K562 (cell line): ENCODE data around the gene VPS13C. TPM values are rescaled to one million over a fixed set of nuclear protein-coding genes. Genes with fewer than 3 reads are reported as not detected.

Experiments used
- ATAC-seq: fragments of 200-7000 bp; cut with Tn5 transposase; 3 replicates; pipeline ENCODE4 v1.9.1; 2020; ENCODE audit warnings: moderate library complexity
- BruUV-seq: library from RNA; stranded (reverse); fragments of 400-500 nt; replicated peaks from 2 replicates; lab custom pipeline; 2021; lab: Mats Ljungman, UMichigan
- CTCF ChIA-PET: fragments of 300-600 bp; formaldehyde crosslinking; extraction: SDS; loops from one replicate; lab custom pipeline; 2021; ENCODE audit warnings: low intra/inter-chr PET ratio; lab: Yijun Ruan, JAX
- POLR2A ChIA-PET: fragments of 300-600, 350-650 bp; sonication (Branson Sonifier 250); formaldehyde crosslinking; extraction: SDS; loops from one replicate; lab custom pipeline; 2021; ENCODE audit warnings: antibody characterized with exemption, inconsistent platforms; lab: Yijun Ruan, JAX
- DNase-seq, 4 experiments: peaks; one replicate each; pipeline versions ENCODE4 v3.0.0 to v3.0.0-alpha.2; 2011 to 2018; ENCODE audit warnings: low spot score in 3 of 4, mixed read lengths in 3 of 4; ENCODE audit errors: extremely low read depth in 1 of 4
- FAIRE-seq: peaks from 2 replicates; lab custom pipeline; 2011; peaks lifted over from hg19 to GRCh38; lab: Jason Lieb, UNC
- H2AFZ ChIP-seq: 2 replicates; pipeline ENCODE4 v1.6.0; 2011; ENCODE audit warnings: low read depth, low read length, control low read depth, inconsistent platforms
- H3K27ac ChIP-seq: fragments of 200-600 bp; 3 replicates; pipeline ENCODE4 v1.8.0; 2011; ENCODE audit warnings: low read depth, mild to moderate bottlenecking, control low read depth, inconsistent platforms, low read length, moderate library complexity, mixed read lengths; ENCODE audit errors: extremely low read depth
- H3K27me3 ChIP-seq, 2 experiments: fragments of 300-600 bp in 1 of 2; 2 replicates in 1 of 2; 3 replicates in 1 of 2; pipeline versions ENCODE4 v1.6.0 to v1.8.0; 2011; ENCODE audit warnings: inconsistent platforms in 2 of 2, low read length in 2 of 2, mild to moderate bottlenecking in 1 of 2, mixed read lengths in 1 of 2, moderate library complexity in 1 of 2; ENCODE audit not compliant: control insufficient read depth in 2 of 2, insufficient read depth in 2 of 2
- H3K36me3 ChIP-seq: fragments of 300-600 bp; 3 replicates; pipeline ENCODE4 v1.8.0; 2011; ENCODE audit warnings: mild to moderate bottlenecking, low read length, inconsistent platforms; ENCODE audit not compliant: control insufficient read depth, insufficient read depth
- H3K4me1 ChIP-seq, 2 experiments: fragments of 200-600 bp in 1 of 2; replicated peaks in 1 of 2; 2 replicates in 1 of 2; 3 replicates in 1 of 2; pipeline versions ENCODE4 v1.5.1 to v1.8.0; 2011; ENCODE audit warnings: inconsistent platforms in 2 of 2, low read length in 2 of 2, mild to moderate bottlenecking in 1 of 2, mixed read lengths in 1 of 2, moderate library complexity in 1 of 2; ENCODE audit not compliant: control insufficient read depth in 2 of 2, insufficient read depth in 2 of 2
- H3K4me2 ChIP-seq: 2 replicates; pipeline ENCODE4 v1.6.1; 2011; ENCODE audit warnings: low read length, control low read depth, inconsistent platforms, mixed read lengths; ENCODE audit not compliant: insufficient read depth
- H3K4me3 ChIP-seq: fragments of 200-600 bp; sonication (generic), shearing (Covaris generic); 2 replicates; pipeline ENCODE4 v1.5.1; 2016; ENCODE audit warnings: control low read depth, inconsistent platforms
- H3K79me2 ChIP-seq: fragments of 200-600 bp; 3 replicates; pipeline ENCODE4 v1.8.0; 2011; ENCODE audit warnings: low read length, inconsistent platforms; ENCODE audit not compliant: control insufficient read depth, insufficient read depth
- H3K9ac ChIP-seq, 2 experiments: 2 replicates each; pipeline versions ENCODE4 v1.6.0 to v1.6.1; 2011; ENCODE audit warnings: low read depth in 2 of 2, low read length in 2 of 2, control low read depth in 1 of 2, inconsistent platforms in 1 of 2, mild to moderate bottlenecking in 1 of 2, mixed read lengths in 1 of 2; ENCODE audit not compliant: insufficient read depth in 1 of 2
- H3K9me1 ChIP-seq: one replicate; pipeline ENCODE4 v1.6.0; 2011; ENCODE audit warnings: inconsistent platforms, mild to moderate bottlenecking, low read length, moderate library complexity; ENCODE audit not compliant: control insufficient read depth, insufficient read depth
- H3K9me3 ChIP-seq: replicated peaks from 2 replicates; pipeline ENCODE4 v1.5.1; 2011; ENCODE audit warnings: low read depth, low read length, inconsistent platforms; ENCODE audit not compliant: control insufficient read depth, insufficient read depth
- H4K20me1 ChIP-seq: replicated peaks from 2 replicates; pipeline ENCODE4 v1.6.1; 2011; ENCODE audit warnings: low read length, inconsistent platforms, mixed read lengths; ENCODE audit not compliant: control insufficient read depth, insufficient read depth
- ETV5 ChIP-seq: sonication (generic); formaldehyde crosslinking; IDR thresholded peaks from 2 replicates; pipeline ENCODE4 v1.4.0; 2020; ENCODE audit warnings: low read depth, mild to moderate bottlenecking, missing genetic modification reagents
- POLR2AphosphoS2 ChIP-seq: IDR thresholded peaks from 2 replicates; pipeline ENCODE4 v1.6.1; 2012; ENCODE audit warnings: low read length, improper control_type of control experiment
- PRMT5 ChIP-seq: sonication (generic); formaldehyde crosslinking; IDR thresholded peaks from 2 replicates; pipeline ENCODE4 v1.5.0; 2020; ENCODE audit warnings: missing genetic modification reagents
- SRSF1 ChIP-seq: fragments of 200-400 bp; formaldehyde crosslinking; IDR thresholded peaks from 2 replicates; pipeline ENCODE4 v1.6.1; 2017; ENCODE audit warnings: mild to moderate bottlenecking, low read depth, low read length, moderate library complexity
- SRSF7 ChIP-seq: fragments of 200-400 bp; formaldehyde crosslinking; optimal IDR thresholded peaks from 2 replicates; pipeline ENCODE3; 2017; ENCODE audit warnings: mild to moderate bottlenecking, low read depth, low read length
- ZFP30 ChIP-seq: fragments of 250-450 bp; sonication (Bioruptor Pico); IDR thresholded peaks from 2 replicates; pipeline ENCODE4 v1.8.0; 2022; ENCODE audit warnings: moderate library complexity, mild to moderate bottlenecking, inconsistent platforms, borderline replicate concordance
- WGBS: fragments of 100-300 bp; shearing (Covaris generic); methylation state at CpG from one replicate; pipeline ENCODE4 v1.1.6; 2016; ENCODE audit warnings: low coverage, mixed read lengths; ENCODE audit not compliant: insufficient coverage; ENCODE audit errors: missing lambda C conversion rate; 5-methylcytosine and 5-hydroxymethylcytosine counted together
- in situ Hi-C: fragments of 300-500 bp; cut with MboI; formaldehyde crosslinking; loops from 4 replicates; pipeline ENCODE4 v1.15.0; 2018; ENCODE audit warnings: inconsistent platforms, mixed read lengths
- intact Hi-C: fragments of 100-400 bp; cut with micrococcal nuclease; formaldehyde crosslinking; loops from 2 replicates; pipeline ENCODE4 v1.14.2; 2022
- polyA plus RNA-seq, 8 experiments: library from polyadenylated mRNA; depleted of rRNA in 4 of 8; stranded (reverse) in 5 of 8; unstranded in 3 of 8; fragments of >200 nt; fragmentation: Nextera tagmentation in 2 of 8; fragmentation: Illumina TruSeq in 1 of 8; extraction: Ambion mirVana in 2 of 8; extraction: Trizol in 1 of 8; gene quantifications; 2 replicates each; pipeline versions ENCODE4 v1.2.1 to v1.2.3, GENCODE V29; 2011 to 2014; ENCODE audit warnings: inconsistent platforms in 1 of 8, missing spikeins in 1 of 8
- total RNA-seq, 7 experiments: library from RNA; depleted of rRNA in 6 of 7; stranded (reverse); fragments of >200 nt in 6 of 7; fragmentation: Illumina TruSeq in 2 of 7; extraction: Trizol in 2 of 7; gene quantifications; 2 replicates each; pipeline versions ENCODE4 v1.2.1 to v1.2.3, GENCODE V29; 2011 to 2021; ENCODE audit warnings: low replicate concordance in 1 of 7
- TF ChIP-seq, protein P1 (sequence below), 3 experiments: IDR thresholded peaks in 2 of 3; conservative IDR thresholded peaks in 1 of 3; 2 replicates each; pipeline ENCODE4 v1.5.1; 2011 to 2012; ENCODE audit warnings: low read length in 3 of 3, mild to moderate bottlenecking in 3 of 3, control low read depth in 2 of 3, improper control_type of control experiment in 1 of 3, inconsistent platforms in 1 of 3, low read depth in 1 of 3, mixed read lengths in 1 of 3, moderate library complexity in 1 of 3; ENCODE audit not compliant: insufficient read depth in 2 of 3

VPS13C gene
- total and polyA plus RNA-seq, 9 of the 15 experiments (the other 6 are each of a cell fraction or from before 2014, with no cell fraction given) = 5.2 to 32.3 (median 15.7) TPM

DNA sequence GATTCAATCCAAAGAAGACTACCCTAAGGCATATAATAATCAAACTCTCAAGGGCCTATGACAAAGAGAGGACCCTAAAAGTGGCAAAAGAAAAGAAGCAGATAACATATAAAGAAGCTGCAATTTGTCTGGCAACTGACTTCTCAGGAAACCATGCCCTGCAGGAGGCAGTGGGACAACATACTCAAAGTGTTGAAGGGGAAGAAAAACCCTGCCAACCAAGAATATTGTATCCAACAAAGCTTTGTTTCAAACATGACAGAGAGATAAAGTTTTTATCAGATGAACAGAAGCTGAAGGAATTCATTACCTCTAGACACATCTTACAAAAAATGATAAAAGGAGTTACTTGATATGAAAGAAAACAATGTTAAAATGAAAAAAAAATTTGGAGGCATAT, 167.1 kb downstream of the VPS13C start:
- Histone ChIP-seq H3K27ac (no peak overlapping the region), H3K4me1 (no peaks in the 10 kb centered on the region), H3K4me3 (no peak overlapping the region), H3K9ac (no peak overlapping the region), H4K20me1 (no peaks in the 10 kb centered on the region), H3K36me3 (peaks cover 7% of the 10 kb centered on the region; the same call in 1 of the 3 replicates), H3K9me1 (no peaks in the 10 kb centered on the region), H3K4me2 (no peak overlapping the region), H3K27me3 (no peaks in the 10 kb centered on the region), H3K79me2 (no peaks in the 10 kb centered on the region), H3K9me3 (no peaks in the 10 kb centered on the region; the same call in none of the 2 replicates), H2AFZ (no peak overlapping the region)
- DNase-seq (no peak), ATAC-seq (no peak), FAIRE-seq (peak; percentile 6)
- intact Hi-C loops = no loop called here
- in situ Hi-C loops = no loop called here
- TF ChIP-seq ETV5 (CRISPR knock-in tag) (no peak), ZFP30 (no peak), SRSF1 (no peak)
- ChIA-PET POLR2A (no interaction called here), CTCF (interaction anchor here (0.6 kb wide), 1 partner anchor 449 kb away, joined by 7 read pairs; no protein-coding TSS in a partner anchor)
- BruUV-seq = no TSS peak

DNA sequence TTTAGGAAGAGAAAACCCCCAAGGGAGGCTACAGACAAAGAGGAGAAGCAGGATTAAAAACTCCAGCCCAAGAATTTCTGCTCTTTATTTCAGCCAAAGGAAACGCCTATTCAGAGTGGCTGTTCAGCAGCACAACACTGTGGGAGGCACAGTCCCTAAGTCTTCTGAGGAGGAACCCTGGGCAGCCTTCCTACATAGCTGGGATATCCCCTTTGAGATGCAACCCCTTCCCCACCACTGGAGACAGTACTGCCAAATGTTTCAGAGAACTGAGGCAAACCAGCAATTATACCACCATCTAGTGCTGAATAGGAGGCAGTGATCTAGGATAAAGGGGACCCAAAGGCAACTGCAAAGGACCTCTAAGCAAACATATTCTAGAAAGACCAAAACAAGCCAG, 168.1 kb downstream of the VPS13C start:
- CTCF ChIA-PET = no interaction called here

More for the DNA sequence above, 168.1 kb downstream of the VPS13C start:
- Histone ChIP-seq H3K9me3 (no peaks in the 10 kb centered on the region; the same call in none of the 2 replicates), H3K4me1 (no peaks in the 10 kb centered on the region), H3K79me2 (no peaks in the 10 kb centered on the region), H3K27ac (no peak overlapping the region), H3K27me3 (no peaks in the 10 kb centered on the region), H3K9ac (no peak overlapping the region), H4K20me1 (no peaks in the 10 kb centered on the region), H3K4me3 (no peak overlapping the region), H3K9me1 (no peaks in the 10 kb centered on the region), H3K36me3 (peaks cover 7% of the 10 kb centered on the region; the same call in 1 of the 3 replicates), H2AFZ (no peak overlapping the region), H3K4me2 (no peak overlapping the region)
- POLR2A ChIA-PET = interaction anchor here (0.6 kb wide), 1 partner anchor 11 kb away, joined by 3 read pairs; no protein-coding TSS in a partner anchor
- intact Hi-C loops = no loop called here
- FAIRE-seq (no peak), DNase-seq (no peak), ATAC-seq (no peak; the same call in 2 of the 3 replicates)
- WGBS = 78% methylated on average over 1 of the region's 1 CpG
- in situ Hi-C loops = no loop called here
- TF ChIP-seq, protein P1, sequence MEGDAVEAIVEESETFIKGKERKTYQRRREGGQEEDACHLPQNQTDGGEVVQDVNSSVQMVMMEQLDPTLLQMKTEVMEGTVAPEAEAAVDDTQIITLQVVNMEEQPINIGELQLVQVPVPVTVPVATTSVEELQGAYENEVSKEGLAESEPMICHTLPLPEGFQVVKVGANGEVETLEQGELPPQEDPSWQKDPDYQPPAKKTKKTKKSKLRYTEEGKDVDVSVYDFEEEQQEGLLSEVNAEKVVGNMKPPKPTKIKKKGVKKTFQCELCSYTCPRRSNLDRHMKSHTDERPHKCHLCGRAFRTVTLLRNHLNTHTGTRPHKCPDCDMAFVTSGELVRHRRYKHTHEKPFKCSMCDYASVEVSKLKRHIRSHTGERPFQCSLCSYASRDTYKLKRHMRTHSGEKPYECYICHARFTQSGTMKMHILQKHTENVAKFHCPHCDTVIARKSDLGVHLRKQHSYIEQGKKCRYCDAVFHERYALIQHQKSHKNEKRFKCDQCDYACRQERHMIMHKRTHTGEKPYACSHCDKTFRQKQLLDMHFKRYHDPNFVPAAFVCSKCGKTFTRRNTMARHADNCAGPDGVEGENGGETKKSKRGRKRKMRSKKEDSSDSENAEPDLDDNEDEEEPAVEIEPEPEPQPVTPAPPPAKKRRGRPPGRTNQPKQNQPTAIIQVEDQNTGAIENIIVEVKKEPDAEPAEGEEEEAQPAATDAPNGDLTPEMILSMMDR (IDR thresholded peaks at IDR 0.05 in 2 of 3, conservative IDR thresholded peaks at IDR 0.05 in 1 of 3; ENCODE audit: insufficient read depth in 2 of 3, low read depth in 1 of 3, low read length in 3 of 3) = peak in 1 of 3 experiments; percentile 12; a peak in 1 of 6 replicates
- TF ChIP-seq PRMT5 (CRISPR knock-in tag) (no peak), POLR2AphosphoS2 (no peak), SRSF7 (no peak)
- BruUV-seq = no TSS peak
